Liver (tissue), 9 donors: ENCODE results near the gene TINAG. TPM values are rescaled to one million over a fixed set of nuclear protein-coding genes. Genes with fewer than 3 reads are reported as not detected.

Source experiments
- DNase-seq: peaks from one replicate; pipeline ENCODE4 v3.0.0-alpha.2; 2017; ENCODE audit warnings: low spot score
- H3K27ac ChIP-seq, 2 donors: one replicate each; pipeline ENCODE4 v1.7.0; 2013; ENCODE audit warnings: inconsistent platforms in 2 of 2, low read length in 2 of 2, control low read depth in 1 of 2, low read depth in 1 of 2, mild to moderate bottlenecking in 1 of 2
- H3K27me3 ChIP-seq, 4 donors: one replicate each; pipeline versions ENCODE4 v1.6.1 to v1.7.0; 2013; ENCODE audit warnings: low read length in 3 of 4, inconsistent platforms in 1 of 4, mild to moderate bottlenecking in 1 of 4, moderate library complexity in 1 of 4; ENCODE audit not compliant: control insufficient read depth in 4 of 4, insufficient read depth in 4 of 4
- H3K36me3 ChIP-seq, 4 donors: one replicate each; pipeline versions ENCODE4 v1.6.1 to v1.7.0; 2013; ENCODE audit warnings: low read length in 3 of 4, mild to moderate bottlenecking in 3 of 4, low read depth in 1 of 4, moderate library complexity in 1 of 4; ENCODE audit not compliant: control insufficient read depth in 4 of 4, insufficient read depth in 3 of 4
- H3K4me1 ChIP-seq, 4 donors: one replicate each; pipeline versions ENCODE4 v1.6.1 to v1.7.0; 2013; ENCODE audit warnings: low read length in 3 of 4, mild to moderate bottlenecking in 3 of 4, moderate library complexity in 1 of 4; ENCODE audit not compliant: control insufficient read depth in 4 of 4, insufficient read depth in 4 of 4
- H3K4me3 ChIP-seq, 3 donors: one replicate each; pipeline versions ENCODE4 v1.6.1 to v1.7.0; 2013; ENCODE audit warnings: low read length in 3 of 3, control low read depth in 1 of 3, low read depth in 1 of 3, mild to moderate bottlenecking in 1 of 3
- H3K9ac ChIP-seq, 2 donors: one replicate each; pipeline ENCODE4 v1.7.0; 2013; ENCODE audit warnings: low read length in 2 of 2, mild to moderate bottlenecking in 2 of 2, moderate library complexity in 2 of 2, control low read depth in 1 of 2, low read depth in 1 of 2
- H3K9me3 ChIP-seq, 4 donors: one replicate each; pipeline versions ENCODE4 v1.6.1 to v1.7.0; 2013; ENCODE audit warnings: low read length in 3 of 4; ENCODE audit not compliant: control insufficient read depth in 4 of 4
- ATF3 ChIP-seq: IDR thresholded peaks from 2 replicates; pipeline ENCODE4 v1.6.1; 2016; ENCODE audit warnings: antibody characterized with exemption
- CTCF ChIP-seq: fragments of 150-350 bp; IDR thresholded peaks from 2 replicates; pipeline ENCODE4 v1.5.1; 2017; ENCODE audit warnings: improper control_type of control experiment, low read depth, low read length; ENCODE audit not compliant: missing input control
- EGR1 ChIP-seq, 2 donors: IDR thresholded peaks; 2 replicates each; pipeline ENCODE4 v1.6.1; 2016 to 2018; ENCODE audit warnings: antibody characterized with exemption in 2 of 2, low read depth in 2 of 2
- FOXA1 ChIP-seq: IDR thresholded peaks from 2 replicates; pipeline ENCODE4 v1.6.1; 2016; ENCODE audit warnings: antibody characterized with exemption
- FOXA2 ChIP-seq: IDR thresholded peaks from 2 replicates; pipeline ENCODE4 v1.6.1; 2016; ENCODE audit warnings: antibody characterized with exemption
- GABPA ChIP-seq, 2 donors: IDR thresholded peaks in 1 of 2; conservative IDR thresholded peaks in 1 of 2; 2 replicates each; pipeline ENCODE4 v1.6.1; 2016; ENCODE audit warnings: antibody characterized with exemption in 2 of 2, mild to moderate bottlenecking in 1 of 2, moderate library complexity in 1 of 2
- HNF4A ChIP-seq, 2 donors: conservative IDR thresholded peaks; 2 replicates each; pipeline ENCODE4 v1.6.1; 2016; ENCODE audit warnings: antibody characterized with exemption in 2 of 2, mild to moderate bottlenecking in 2 of 2
- HNF4G ChIP-seq: IDR thresholded peaks from 2 replicates; pipeline ENCODE4 v1.6.1; 2016; ENCODE audit warnings: antibody characterized with exemption
- JUND ChIP-seq, 2 donors: IDR thresholded peaks; 2 replicates each; pipeline ENCODE4 v1.6.1; 2016; ENCODE audit warnings: antibody characterized with exemption in 2 of 2
- NR2F2 ChIP-seq: IDR thresholded peaks from 2 replicates; pipeline ENCODE4 v1.6.1; 2016; ENCODE audit warnings: antibody characterized with exemption
- RAD21 ChIP-seq, 2 donors: IDR thresholded peaks; 2 replicates each; pipeline ENCODE4 v1.6.1; 2016; ENCODE audit warnings: antibody characterized with exemption in 2 of 2, mild to moderate bottlenecking in 2 of 2
- REST ChIP-seq: IDR thresholded peaks from 2 replicates; pipeline ENCODE4 v1.6.1; 2016; ENCODE audit warnings: antibody characterized with exemption, mild to moderate bottlenecking
- RXRA ChIP-seq, 2 donors: IDR thresholded peaks; 2 replicates each; pipeline ENCODE4 v1.6.1; 2017 to 2018; ENCODE audit warnings: antibody characterized with exemption in 2 of 2, mild to moderate bottlenecking in 1 of 2
- SP1 ChIP-seq: IDR thresholded peaks from 2 replicates; pipeline ENCODE4 v1.6.1; 2018; ENCODE audit warnings: antibody characterized with exemption, mild to moderate bottlenecking
- TAF1 ChIP-seq: conservative IDR thresholded peaks from 2 replicates; pipeline ENCODE4 v1.6.1; 2016; ENCODE audit warnings: antibody characterized with exemption, mild to moderate bottlenecking
- YY1 ChIP-seq: IDR thresholded peaks from 2 replicates; pipeline ENCODE4 v1.6.1; 2016; ENCODE audit warnings: antibody characterized with exemption, mild to moderate bottlenecking
- ZBTB33 ChIP-seq: IDR thresholded peaks from 2 replicates; pipeline ENCODE4 v1.6.1; 2016; ENCODE audit warnings: antibody characterized with exemption
- WGBS: extraction: QIAGEN DNeasy Blood & Tissue Kit; methylation state at CpG from one replicate; pipeline ENCODE4 v1.1.7; 2013; 5-methylcytosine and 5-hydroxymethylcytosine counted together
- polyA plus RNA-seq, 2 donors: library from polyadenylated mRNA; stranded (reverse) in 1 of 2; unstranded in 1 of 2; fragments of 200-250 nt in 1 of 2; fragments of >200 nt in 1 of 2; fragmentation: Nextera tagmentation in 1 of 2; extraction: Ambion mirVana in 1 of 2; gene quantifications; one replicate each; pipeline versions ENCODE4 v1.2.1 to v1.2.3, GENCODE V29; 2013 to 2015
- total RNA-seq, 2 donors: library from RNA; depleted of rRNA; stranded (reverse); fragments of >200 nt; gene quantifications; one replicate each; pipeline ENCODE4 v1.2.3, GENCODE V29; 2014
- TF ChIP-seq, protein P1 (sequence below): IDR thresholded peaks from 2 replicates; pipeline ENCODE4 v1.6.1; 2016; ENCODE audit warnings: antibody characterized with exemption
- donor health status: healthy.
- donor health status: healthy.
- donor health status: healthy.
- donor health status: healthy.
- donor health status: healthy.

Gene TINAG
- total and polyA plus RNA-seq, 4 donors: not detected

- Histone ChIP-seq H3K9ac (no peak overlapping the region), H3K4me1 (no peaks in the 10 kb centered on the region), H3K4me3 (no peak overlapping the region), H3K27ac (no peak overlapping the region), H3K36me3 (no peaks in the 10 kb centered on the region), H3K9me3 (no peaks in the 10 kb centered on the region), H3K27me3 (no peaks in the 10 kb centered on the region)
- DNase-seq: no peak
- 73% methylated on average over 1 of the region's 1 CpG for WGBS
- TF ChIP-seq GABPA (IDR thresholded peaks at IDR 0.05 in 1 of 2, conservative IDR thresholded peaks at IDR 0.05 in 1 of 2) (no peak), HNF4A (conservative IDR thresholded peaks at IDR 0.05) (no peak), RXRA (IDR thresholded peaks at IDR 0.05) (no peak), SP1 (no peak), NR2F2 (no peak), EGR1 (IDR thresholded peaks at IDR 0.05; ENCODE audit: low read depth in 2 of 2) (no peak), YY1 (no peak), REST (no peak)
- TF ChIP-seq, protein P1, sequence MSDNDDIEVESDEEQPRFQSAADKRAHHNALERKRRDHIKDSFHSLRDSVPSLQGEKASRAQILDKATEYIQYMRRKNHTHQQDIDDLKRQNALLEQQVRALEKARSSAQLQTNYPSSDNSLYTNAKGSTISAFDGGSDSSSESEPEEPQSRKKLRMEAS: no peak
Measured at GRCh38 chr6:54320871-54321270, 12.6 kb downstream of the TINAG start.

DNA sequence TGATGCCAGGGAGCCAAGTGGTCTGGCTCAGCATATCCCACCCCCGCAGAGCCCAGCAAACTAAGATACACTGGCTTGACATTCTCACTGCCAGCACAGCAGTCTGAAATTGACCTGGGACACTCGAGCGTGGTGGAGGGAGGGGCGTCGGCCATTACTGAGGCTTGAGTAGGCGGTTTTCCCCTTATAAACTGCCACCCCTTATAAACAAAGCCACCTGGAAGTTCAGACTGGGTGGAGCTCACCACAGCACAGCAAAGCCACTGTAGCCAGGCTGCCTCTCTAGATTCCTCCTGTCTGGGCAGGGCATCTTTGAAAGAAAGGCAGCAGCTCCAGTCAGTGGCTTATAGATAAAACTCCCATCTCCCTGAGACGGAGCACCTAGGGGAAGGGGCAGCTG, 19.4 kb downstream of the TINAG start:
- H3K4me3 ChIP-seq: no peak overlapping the region
- no peaks in the 10 kb centered on the region for H3K36me3 ChIP-seq
- H3K27ac ChIP-seq: no peak overlapping the region
- H3K27me3 ChIP-seq: no peaks in the 10 kb centered on the region
- no peaks in the 10 kb centered on the region for H3K9me3 ChIP-seq
- no peak overlapping the region for H3K9ac ChIP-seq
- 88% methylated on average over 7 of the region's 7 CpGs for WGBS
- TF ChIP-seq YY1 (no peak), FOXA1 (no peak), TAF1 (no peak), ATF3 (no peak), RAD21 (IDR thresholded peaks at IDR 0.05) (no peak), CTCF (no peak), REST (no peak), EGR1 (IDR thresholded peaks at IDR 0.05; ENCODE audit: low read depth in 2 of 2) (no peak), ZBTB33 (no peak), GABPA (IDR thresholded peaks at IDR 0.05 in 1 of 2, conservative IDR thresholded peaks at IDR 0.05 in 1 of 2) (no peak), FOXA2 (no peak), HNF4G (no peak), NR2F2 (no peak), RXRA (IDR thresholded peaks at IDR 0.05) (no peak), HNF4A (conservative IDR thresholded peaks at IDR 0.05) (no peak), JUND (IDR thresholded peaks at IDR 0.05) (no peak), SP1 (no peak)
- TF ChIP-seq, protein P1: no peak
- no peaks in the 10 kb centered on the region for H3K4me1 ChIP-seq
- DNase-seq: no peak
